B cell (primary cell): ENCODE data around the gene WRAP73. TPM values are rescaled to one million over a fixed set of nuclear protein-coding genes. Genes with fewer than 3 reads are reported as not detected.

ENCODE experiments used
- ATAC-seq: fragments of 200-7000 bp; cut with Tn5 transposase; one replicate; pipeline ENCODE4 v1.10.0; 2021; ENCODE audit warnings: low read depth, mild to moderate bottlenecking, moderate number of reproducible peaks, moderate library complexity
- CTCF ChIA-PET: fragments of 350-600 bp; sonication (Branson Sonifier 250); formaldehyde crosslinking; loops from one replicate; lab custom pipeline; 2021; ENCODE audit warnings: antibody characterized with exemption, inconsistent platforms; lab: Charles Lee
- POLR2A ChIA-PET: fragments of 350-600 bp; sonication (Branson Sonifier 250); formaldehyde crosslinking; loops from one replicate; lab custom pipeline; 2021; ENCODE audit warnings: antibody characterized with exemption; lab: Charles Lee
- DNase-seq: peaks from one replicate; pipeline ENCODE4 v3.0.0; 2013
- H2AFZ ChIP-seq: 2 replicates; pipeline ENCODE4 v1.6.1; 2012; ENCODE audit warnings: mild to moderate bottlenecking, low read depth, low read length; ENCODE audit not compliant: insufficient read depth, poor library complexity, severe bottlenecking
- H3K27ac ChIP-seq, 2 donors: 1 replicate in 1 of 2; 2 replicates in 1 of 2; pipeline ENCODE4 v1.5.1; 2012 to 2013; ENCODE audit warnings: low read length in 2 of 2, mild to moderate bottlenecking in 2 of 2, moderate library complexity in 1 of 2
- H3K27me3 ChIP-seq, 4 experiments: fragments of 200-600 bp in 1 of 4; sonication (generic) in 1 of 4; replicated peaks in 1 of 4; 1 replicate in 2 of 4; 2 replicates in 2 of 4; pipeline versions ENCODE4 v1.6.1 to v1.7.0; 2013 to 2016; ENCODE audit warnings: low read length in 3 of 4, mild to moderate bottlenecking in 2 of 4, mixed read lengths in 1 of 4, moderate library complexity in 1 of 4; ENCODE audit not compliant: insufficient read depth in 4 of 4, control insufficient read depth in 3 of 4; ENCODE audit errors: control extremely low read depth in 1 of 4
- H3K36me3 ChIP-seq, 2 experiments: replicated peaks in 1 of 2; 1 replicate in 1 of 2; 2 replicates in 1 of 2; pipeline versions ENCODE4 v1.6.1 to v1.7.1; 2013; ENCODE audit warnings: low read length in 1 of 2; ENCODE audit not compliant: insufficient read depth in 2 of 2, control insufficient read depth in 1 of 2; ENCODE audit errors: control extremely low read depth in 1 of 2, extremely low read depth in 1 of 2
- H3K4me1 ChIP-seq, 2 donors: fragments of 200-600 bp in 1 of 2; sonication (generic) in 1 of 2; 1 replicate in 1 of 2; 2 replicates in 1 of 2; pipeline versions ENCODE4 v1.5.1 to v1.6.1; 2013 to 2017; ENCODE audit warnings: low read length in 2 of 2; ENCODE audit not compliant: control insufficient read depth in 2 of 2, insufficient read depth in 2 of 2
- H3K4me2 ChIP-seq: replicated peaks from 2 replicates; pipeline ENCODE3; 2012; ENCODE audit warnings: mild to moderate bottlenecking, low read depth, low read length; ENCODE audit not compliant: poor library complexity, severe bottlenecking
- H3K4me3 ChIP-seq, 5 experiments: fragments of 200-600 bp in 1 of 5; sonication (generic) in 1 of 5; 1 replicate in 3 of 5; 2 replicates in 2 of 5; pipeline versions ENCODE4 v1.5.1 to v1.7.0; 2011 to 2016; ENCODE audit warnings: low read length in 4 of 5, mild to moderate bottlenecking in 4 of 5, low read depth in 2 of 5, control low read depth in 1 of 5, moderate library complexity in 1 of 5; ENCODE audit not compliant: insufficient read depth in 1 of 5; ENCODE audit errors: control extremely low read depth in 1 of 5, extremely low read depth in 1 of 5
- H3K79me2 ChIP-seq: fragments of 200-600 bp; sonication (generic); one replicate; pipeline ENCODE4 v1.6.0; 2016; ENCODE audit warnings: low read length; ENCODE audit not compliant: control insufficient read depth, insufficient read depth
- H3K9ac ChIP-seq: fragments of 200-600 bp; sonication (generic); 2 replicates; pipeline ENCODE4 v1.6.1; 2017; ENCODE audit warnings: mild to moderate bottlenecking, low read length, moderate library complexity
- H3K9me3 ChIP-seq, 3 donors: one replicate each; pipeline versions ENCODE4 v1.6.1 to v1.7.1; 2013; ENCODE audit warnings: low read length in 2 of 3; ENCODE audit not compliant: control insufficient read depth in 2 of 3, insufficient read depth in 1 of 3; ENCODE audit errors: control extremely low read depth in 1 of 3
- H4K20me1 ChIP-seq: 2 replicates; pipeline ENCODE4 v1.6.0; 2012; ENCODE audit warnings: mild to moderate bottlenecking, low read length; ENCODE audit not compliant: insufficient read depth, control insufficient read depth, poor library complexity, severe bottlenecking
- H3K27ac Mint-ChIP-seq: one replicate; pipeline ENCODE4 v1.8.0; 2021; ENCODE audit warnings: mixed read lengths
- H3K27me3 Mint-ChIP-seq: one replicate; pipeline ENCODE4 v1.8.0; 2021; ENCODE audit warnings: mixed read lengths
- H3K4me1 Mint-ChIP-seq: one replicate; pipeline ENCODE4 v1.8.0; 2021; ENCODE audit warnings: mixed read lengths
- H3K4me3 Mint-ChIP-seq: one replicate; pipeline ENCODE4 v1.8.0; 2021; ENCODE audit warnings: mixed read lengths
- H3K9me3 Mint-ChIP-seq: one replicate; pipeline ENCODE4 v1.8.0; 2022; ENCODE audit warnings: mixed read lengths; ENCODE audit not compliant: insufficient read depth
- CTCF ChIP-seq: fragments of 200-600 bp; IDR thresholded peaks from one replicate; pipeline ENCODE4 v1.8.0; 2022; ENCODE audit warnings: antibody characterized with exemption, mild to moderate bottlenecking
- EZH2 ChIP-seq: IDR thresholded peaks from 2 replicates; pipeline ENCODE4 v1.6.1; 2012; ENCODE audit warnings: borderline replicate concordance, low read depth, mild to moderate bottlenecking, moderate library complexity, low read length; ENCODE audit not compliant: insufficient read depth, poor library complexity, severe bottlenecking
- WGBS: methylation state at CpG from one replicate; pipeline ENCODE4 v1.1.5; 2013; ENCODE audit warnings: missing lambda C conversion rate; ENCODE audit not compliant: insufficient coverage; 5-methylcytosine and 5-hydroxymethylcytosine counted together
- intact Hi-C: fragments of 100-400 bp; cut with micrococcal nuclease; formaldehyde crosslinking; loops from one replicate; pipeline ENCODE4 v1.10.0; 2022
- polyA plus RNA-seq: library from polyadenylated mRNA; depleted of rRNA; stranded (reverse); fragments of >200 nt; gene quantifications from 2 replicates; pipeline ENCODE4 v1.2.3, GENCODE V29; 2012
- total RNA-seq, 2 donors: library from RNA; stranded (reverse); fragments of 120-200 nt in 1 of 2; gene quantifications; 1 replicate in 1 of 2; 2 replicates in 1 of 2; pipeline versions ENCODE4 v1.2.3 to v1.2.4, GENCODE V29; 2013 to 2022

WRAP73 gene
- total and polyA plus RNA-seq, 2 donors (not counting 1 experiment from before 2014, with no cell fraction given): 37.1 to 68.5 TPM

- CTCF ChIA-PET: interaction anchor here (1.5 to 1.6 kb wide), 2 partner anchors 22 to 25 kb away, joined by 3 to 5 read pairs; no protein-coding TSS in a partner anchor
- WGBS: 39% methylated on average over 25 of the region's 29 CpGs
Observed at GRCh38 chr1:3596663-3597598, 53.0 kb downstream of the WRAP73 start.

More at GRCh38 chr1:3596663-3597598, 53.0 kb downstream of the WRAP73 start:
- ATAC-seq: no peak
- TF ChIP-seq EZH2 (no peak), CTCF (no peak)
- H3K9me3 Mint-ChIP-seq: no peaks in the 10 kb centered on the region
- H3K27ac Mint-ChIP-seq: peak overlapping the region; percentile 50
- H3K4me1 Mint-ChIP-seq: peaks cover 24% of the 10 kb centered on the region
- Histone ChIP-seq H3K79me2 (no peaks in the 10 kb centered on the region), H3K9ac (peak overlapping the region; percentile 54), H3K4me1 (peaks cover 27 to 38% of the 10 kb centered on the region in 2 donors), H3K4me2 (peak overlapping the region; percentile 77), H3K9me3 (no peaks in the 10 kb centered on the region), H3K27me3 (peaks cover 0 to 2% (median 0%) of the 10 kb centered on the region in 4 experiments), H3K36me3 (no peaks in the 10 kb centered on the region), H3K4me3 (peak overlapping the region in 2 of 5 experiments; percentile 20 to 45), H3K27ac (no peak overlapping the region), H4K20me1 (no peaks in the 10 kb centered on the region), H2AFZ (peak overlapping the region; percentile 52)
- no peak for DNase-seq
- H3K4me3 Mint-ChIP-seq: peak overlapping the region; percentile 85
- H3K27me3 Mint-ChIP-seq: no peaks in the 10 kb centered on the region
- intact Hi-C loops: loop anchor here (1.0 kb wide), 1 partner anchor 19 kb away; no protein-coding TSS in a partner anchor
- POLR2A ChIA-PET: no interaction called here
